ENCODE data around the gene ABHD18.

GRCh38 chr4:128068918-128069317 lies 103.7 kb downstream of the ABHD18 start:
- no peak for TF ChIP-seq CTCF (IDR thresholded peaks at IDR 0.05 in 8 of 11, conservative IDR thresholded peaks at IDR 0.05 in 3 of 11)
- no peak for TF ChIP-seq POLR2A (IDR thresholded peaks at IDR 0.05)
- no peak for TF ChIP-seq POLR2AphosphoS5 (IDR thresholded peaks at IDR 0.05)

Data from spleen (tissue), 7 donors.